GM18508 (cell line): Measurements from ENCODE around the gene UBE3C.

Experiments
- ATAC-seq: cut with Tn5 transposase; IDR thresholded peaks from one replicate; pipeline ENCODE4 v1.9.1; 2021; ENCODE audit warnings: moderate number of reproducible peaks; ENCODE audit not compliant: insufficient read depth, unreplicated experiment

UBE3C gene

GRCh38 chr7:157281221-157281998 is 142.7 kb downstream of the UBE3C start:
- ATAC-seq: no peak

GRCh38 chr7:157282141-157282801 is 143.5 kb downstream of the UBE3C start:
- ATAC-seq: no peak

GRCh38 chr7:157284229-157285014 is 145.7 kb downstream of the UBE3C start:
- no peak for ATAC-seq

GRCh38 chr7:157291404-157292080 is 152.8 kb downstream of the UBE3C start:
- no peak for ATAC-seq

GRCh38 chr7:157292258-157292657 is 153.5 kb downstream of the UBE3C start:
- ATAC-seq: no peak

- ATAC-seq: no peak
These were observed 154.2 kb downstream of the UBE3C start for GRCh38 chr7:157292770-157293412.

GRCh38 chr7:157293413-157293788 is 154.7 kb downstream of the UBE3C start:
- ATAC-seq: no peak

GRCh38 chr7:157294773-157295172 is 156.0 kb downstream of the UBE3C start:
- no peak for ATAC-seq

GRCh38 chr7:157295338-157295737 is 156.6 kb downstream of the UBE3C start:
- ATAC-seq: no peak

- no peak for ATAC-seq
These were observed 158.5 kb downstream of the UBE3C start for GRCh38 chr7:157297185-157297584.

- ATAC-seq: no peak
These were observed 160.5 kb downstream of the UBE3C start for GRCh38 chr7:157299317-157299612.

- no peak for ATAC-seq
These were observed 161.1 kb downstream of the UBE3C start for GRCh38 chr7:157299613-157300368.

- ATAC-seq: no peak
These were observed 161.7 kb downstream of the UBE3C start for GRCh38 chr7:157300369-157300825.

GRCh38 chr7:157301610-157302120 is 162.9 kb downstream of the UBE3C start:
- no peak for ATAC-seq

- no peak for ATAC-seq
These were observed 168.4 kb downstream of the UBE3C start for GRCh38 chr7:157306846-157307838.

GRCh38 chr7:157309988-157310668 is 171.4 kb downstream of the UBE3C start:
- ATAC-seq: no peak

- no peak for ATAC-seq
These were observed 172.0 kb downstream of the UBE3C start for GRCh38 chr7:157310676-157311185.
